HUES64 (cell line): ENCODE measurements around the gene SDHA.

Experiments used
- H3K27ac ChIP-seq: 2 replicates; pipeline ENCODE4 v1.7.0; 2013; ENCODE audit warnings: low read depth, low read length, inconsistent platforms
- H3K27me3 ChIP-seq: 2 replicates; pipeline ENCODE4 v1.6.1; 2013; ENCODE audit warnings: mild to moderate bottlenecking, low read length; ENCODE audit not compliant: insufficient read depth
- H3K36me3 ChIP-seq: 2 replicates; pipeline ENCODE4 v1.6.1; 2013; ENCODE audit warnings: mild to moderate bottlenecking, low read length; ENCODE audit not compliant: insufficient read depth
- H3K4me1 ChIP-seq: 2 replicates; pipeline ENCODE4 v1.6.1; 2013; ENCODE audit warnings: mild to moderate bottlenecking, low read length, moderate library complexity; ENCODE audit not compliant: insufficient read depth
- H3K4me3 ChIP-seq: 2 replicates; pipeline ENCODE4 v1.5.1; 2013; ENCODE audit warnings: mild to moderate bottlenecking, low read length, moderate library complexity
- H3K9ac ChIP-seq: 2 replicates; pipeline ENCODE4 v1.6.1; 2013; ENCODE audit warnings: mild to moderate bottlenecking, low read depth, low read length
- H3K9me3 ChIP-seq: 2 replicates; pipeline ENCODE4 v1.6.1; 2013; ENCODE audit warnings: low read depth, low read length; ENCODE audit not compliant: insufficient read depth
- WGBS: fragments of 150-250, 120-280 bp; methylation state at CpG from one replicate; pipeline ENCODE4 v1.1.7; 2013; ENCODE audit warnings: missing lambda C conversion rate; 5-methylcytosine and 5-hydroxymethylcytosine counted together

Gene SDHA

GRCh38 chr5:186091-187041 is 31.8 kb upstream of the SDHA start:
- H3K27ac ChIP-seq: no peak overlapping the region
- WGBS: 93% methylated on average over 27 of the region's 28 CpGs
- no peak overlapping the region for H3K9ac ChIP-seq
- no peak overlapping the region for H3K4me3 ChIP-seq
- H3K4me1 ChIP-seq: no peaks in the 10 kb centered on the region
- no peaks in the 10 kb centered on the region for H3K27me3 ChIP-seq
- H3K36me3 ChIP-seq: peaks cover 24% of the 10 kb centered on the region
- H3K9me3 ChIP-seq: no peaks in the 10 kb centered on the region

DNA sequence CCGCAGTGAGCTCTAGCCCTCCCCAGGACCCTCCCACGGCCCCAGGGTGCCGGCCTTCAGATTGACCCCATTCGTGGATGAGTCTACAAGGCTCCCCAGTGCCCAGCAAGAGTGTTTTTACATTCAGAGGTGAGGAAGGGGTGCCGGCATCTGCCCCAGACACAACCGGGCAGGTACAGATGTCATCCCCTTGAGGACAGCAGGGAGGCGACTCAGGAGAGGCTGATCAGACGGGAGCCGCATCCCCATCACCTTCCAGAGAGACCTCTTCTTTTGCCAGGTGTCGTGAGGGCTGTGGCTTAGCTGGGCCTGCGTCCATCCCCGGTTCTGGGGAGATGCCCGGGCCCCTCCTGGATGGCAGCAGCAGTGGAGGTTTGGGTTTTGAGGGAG is 31.1 kb upstream of the SDHA start:
- Histone ChIP-seq H3K9me3 (no peaks in the 10 kb centered on the region), H3K4me3 (no peak overlapping the region), H3K27ac (no peak overlapping the region), H3K4me1 (no peaks in the 10 kb centered on the region), H3K36me3 (peaks cover 18% of the 10 kb centered on the region), H3K27me3 (no peaks in the 10 kb centered on the region), H3K9ac (no peak overlapping the region)
- WGBS: 87% methylated on average over 13 of the region's 13 CpGs

DNA sequence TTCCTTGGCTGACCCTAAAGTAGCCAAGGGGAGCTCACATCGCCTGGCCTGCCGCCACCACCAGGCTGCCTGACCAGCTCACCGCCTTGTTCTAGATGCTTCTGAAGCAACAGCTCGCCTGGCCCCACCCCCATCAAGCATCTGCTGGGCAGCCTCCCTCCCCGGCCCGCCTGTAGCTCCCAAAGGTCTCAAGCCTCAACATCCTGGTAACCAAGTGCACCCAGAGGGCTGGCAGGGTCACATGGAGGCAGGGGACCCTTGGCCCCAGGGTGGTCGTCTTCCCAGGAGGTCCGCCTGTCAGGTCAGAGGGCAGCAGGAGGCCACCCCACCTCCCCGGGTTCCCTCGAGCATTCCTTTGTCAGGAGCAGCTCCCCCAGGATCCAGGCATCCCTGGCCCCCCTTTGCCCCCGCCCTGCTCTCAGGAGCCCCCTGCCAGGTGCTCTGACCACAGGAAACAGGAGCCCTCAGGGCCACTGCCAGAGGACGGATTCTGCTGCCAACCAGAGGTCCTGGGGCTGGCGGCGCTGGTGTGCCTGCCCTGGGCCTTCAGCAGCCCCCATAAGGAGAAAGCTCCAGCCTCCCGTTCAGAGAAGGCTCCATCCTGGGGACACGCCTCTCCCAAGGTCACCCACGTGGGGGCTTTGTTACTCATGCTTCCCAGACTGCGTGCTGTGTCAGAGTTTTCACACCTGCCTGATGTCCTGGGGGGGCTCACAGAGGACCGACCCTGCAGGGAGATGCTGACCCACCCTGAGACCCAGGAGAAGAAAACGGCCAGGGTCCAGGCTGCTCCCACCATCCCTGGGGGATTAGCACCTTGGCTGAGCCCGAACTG is 30.3 kb upstream of the SDHA start:
- no peaks in the 10 kb centered on the region for H3K27me3 ChIP-seq
- no peak overlapping the region for H3K27ac ChIP-seq
- WGBS: 74% methylated on average over 21 of the region's 21 CpGs
- no peak overlapping the region for H3K4me3 ChIP-seq
- no peaks in the 10 kb centered on the region for H3K4me1 ChIP-seq
- no peaks in the 10 kb centered on the region for H3K9me3 ChIP-seq
- H3K9ac ChIP-seq: no peak overlapping the region
- H3K36me3 ChIP-seq: peaks cover 10% of the 10 kb centered on the region

DNA sequence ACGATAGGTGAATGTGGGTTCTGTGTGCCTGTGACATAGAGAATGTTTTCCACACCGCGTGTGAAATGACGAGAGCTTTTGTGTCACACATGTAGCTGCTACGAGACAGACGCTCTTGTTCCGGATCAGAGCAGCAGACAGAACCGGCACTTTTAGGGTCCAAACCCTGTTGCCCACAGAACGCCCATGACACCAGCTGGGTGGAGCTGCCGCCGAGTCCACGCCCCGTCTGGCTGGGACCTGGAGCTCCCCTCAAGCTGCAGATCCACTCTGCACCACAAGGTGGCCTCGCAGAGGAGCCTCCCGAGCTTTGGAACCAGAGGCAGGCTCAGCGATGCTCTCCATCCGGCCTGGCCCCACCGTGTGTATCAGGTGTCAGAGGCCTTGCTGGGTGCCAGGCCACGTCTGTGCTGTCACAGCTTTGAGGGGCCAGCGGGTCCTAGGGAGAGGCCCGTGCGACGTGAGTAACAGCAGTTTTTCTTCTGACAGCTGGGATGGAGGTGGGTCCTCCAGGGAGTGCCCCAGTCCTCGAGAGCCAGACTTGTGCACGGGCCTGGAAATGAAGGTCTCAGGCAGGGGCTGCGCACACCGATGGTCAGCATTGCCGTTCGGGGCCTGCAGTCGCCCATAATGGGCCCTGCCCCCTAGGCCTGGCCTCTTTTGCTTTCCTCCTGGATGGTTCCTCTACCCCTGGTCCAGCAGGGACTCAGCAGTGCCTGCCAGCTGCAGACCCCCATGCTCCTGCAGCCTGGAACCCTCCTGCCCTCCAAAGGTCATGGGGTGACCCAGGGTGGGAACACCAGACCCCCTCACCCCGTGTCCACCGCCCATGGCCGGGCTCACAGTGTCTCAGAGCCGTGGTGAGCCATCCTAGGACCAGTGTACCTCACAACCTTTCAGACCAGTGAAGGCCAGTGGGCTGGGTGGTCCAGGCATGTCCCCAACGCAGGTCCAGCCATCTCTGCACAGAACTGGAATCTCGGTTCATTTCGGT is 29.3 kb upstream of the SDHA start:
- peaks cover 5% of the 10 kb centered on the region; the same call in 1 of the 2 replicates for H3K36me3 ChIP-seq
- H3K27ac ChIP-seq: no peak overlapping the region
- H3K27me3 ChIP-seq: no peaks in the 10 kb centered on the region
- WGBS: 47% methylated on average over 37 of the region's 37 CpGs
- H3K9ac ChIP-seq: no peak overlapping the region
- H3K9me3 ChIP-seq: no peaks in the 10 kb centered on the region
- H3K4me1 ChIP-seq: no peaks in the 10 kb centered on the region
- H3K4me3 ChIP-seq: no peak overlapping the region

- Histone ChIP-seq H3K4me3 (no peak overlapping the region), H3K27me3 (no peaks in the 10 kb centered on the region), H3K36me3 (no peaks in the 10 kb centered on the region), H3K9me3 (no peaks in the 10 kb centered on the region), H3K27ac (no peak overlapping the region), H3K9ac (no peak overlapping the region), H3K4me1 (no peaks in the 10 kb centered on the region)
- WGBS: 96% methylated on average over 9 of the region's 10 CpGs
Measured at GRCh38 chr5:189486-189885, 28.6 kb upstream of the SDHA start.

DNA sequence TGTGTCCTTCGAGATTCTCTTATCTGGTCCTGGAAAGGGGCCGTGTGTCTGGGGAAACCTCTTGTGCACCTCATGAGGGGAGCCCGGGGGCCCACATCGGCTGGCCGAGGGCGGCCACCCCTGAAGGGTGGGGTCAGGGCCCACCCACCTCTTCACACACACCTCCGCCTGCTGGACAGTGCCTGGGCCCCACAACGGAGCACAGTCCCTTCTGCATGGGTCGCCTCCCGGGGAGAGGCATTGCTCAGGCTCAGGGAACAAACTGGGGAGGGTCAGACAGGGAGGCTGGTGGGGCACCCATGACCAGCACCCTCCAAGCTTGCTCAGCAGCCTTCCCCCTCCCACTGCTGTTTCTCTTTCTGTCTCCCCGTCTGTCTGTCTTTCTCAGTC is 28.1 kb upstream of the SDHA start:
- Histone ChIP-seq H3K36me3 (no peaks in the 10 kb centered on the region), H3K4me3 (no peak overlapping the region), H3K9ac (no peak overlapping the region), H3K27me3 (no peaks in the 10 kb centered on the region), H3K4me1 (no peaks in the 10 kb centered on the region), H3K27ac (no peak overlapping the region), H3K9me3 (no peaks in the 10 kb centered on the region)
- WGBS: 91% methylated on average over 11 of the region's 11 CpGs

DNA sequence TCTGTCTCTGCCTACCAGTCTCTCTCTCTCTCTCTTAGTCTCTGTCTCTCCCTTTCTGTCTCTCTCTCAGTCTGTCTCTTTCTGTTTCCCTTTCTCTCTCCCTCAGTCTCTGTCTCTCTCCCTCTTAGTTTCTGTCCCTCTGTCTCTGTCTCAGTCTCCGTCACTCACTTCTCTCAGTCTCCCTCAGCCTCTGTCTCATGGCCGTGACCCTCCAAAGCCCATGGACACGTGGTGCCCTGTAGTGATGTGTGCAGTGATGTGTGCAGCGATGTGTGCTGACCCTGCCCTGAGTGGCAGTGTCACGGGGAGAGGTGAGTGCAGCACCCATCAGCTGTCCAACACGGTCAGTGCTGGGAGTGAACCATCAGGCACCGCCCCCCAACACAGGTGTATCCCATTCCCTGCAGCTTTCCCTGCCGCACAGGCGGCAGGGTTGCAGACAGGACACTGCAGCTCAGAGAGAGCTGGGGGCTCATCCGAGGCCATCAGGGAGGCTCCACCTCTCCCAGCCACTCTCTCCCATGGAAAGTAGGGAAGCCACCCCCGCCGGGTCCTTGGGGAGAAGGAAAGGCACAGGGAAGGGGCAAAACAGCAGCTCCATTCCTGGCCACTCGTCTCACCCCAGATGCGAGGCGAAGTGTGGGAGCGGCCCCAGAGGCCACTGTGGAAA is 27.6 kb upstream of the SDHA start:
- no peak overlapping the region for H3K4me3 ChIP-seq
- H3K27ac ChIP-seq: no peak overlapping the region
- no peaks in the 10 kb centered on the region for H3K9me3 ChIP-seq
- no peak overlapping the region for H3K9ac ChIP-seq
- H3K4me1 ChIP-seq: no peaks in the 10 kb centered on the region
- no peaks in the 10 kb centered on the region for H3K36me3 ChIP-seq
- no peaks in the 10 kb centered on the region for H3K27me3 ChIP-seq
- WGBS: 79% methylated on average over 16 of the region's 16 CpGs

- Histone ChIP-seq H3K9me3 (no peaks in the 10 kb centered on the region), H3K4me1 (no peaks in the 10 kb centered on the region), H3K27ac (no peak within 1 kb of the TSS), H3K9ac (no peak within 1 kb of the TSS), H3K36me3 (no peaks in the 10 kb centered on the region), H3K27me3 (no peaks in the 10 kb centered on the region), H3K4me3 (no peak within 1 kb of the TSS)
- 92% methylated on average over 56 of the region's 56 CpGs for WGBS
Measured at GRCh38 chr5:191036-191948, 26.8 kb upstream of the SDHA start, which contains the start of gene LRRC14B. TSS of gene LRRC14B (plus strand) at chr5:191495. CDS start at chr5:191539, 44 bp downstream.

DNA sequence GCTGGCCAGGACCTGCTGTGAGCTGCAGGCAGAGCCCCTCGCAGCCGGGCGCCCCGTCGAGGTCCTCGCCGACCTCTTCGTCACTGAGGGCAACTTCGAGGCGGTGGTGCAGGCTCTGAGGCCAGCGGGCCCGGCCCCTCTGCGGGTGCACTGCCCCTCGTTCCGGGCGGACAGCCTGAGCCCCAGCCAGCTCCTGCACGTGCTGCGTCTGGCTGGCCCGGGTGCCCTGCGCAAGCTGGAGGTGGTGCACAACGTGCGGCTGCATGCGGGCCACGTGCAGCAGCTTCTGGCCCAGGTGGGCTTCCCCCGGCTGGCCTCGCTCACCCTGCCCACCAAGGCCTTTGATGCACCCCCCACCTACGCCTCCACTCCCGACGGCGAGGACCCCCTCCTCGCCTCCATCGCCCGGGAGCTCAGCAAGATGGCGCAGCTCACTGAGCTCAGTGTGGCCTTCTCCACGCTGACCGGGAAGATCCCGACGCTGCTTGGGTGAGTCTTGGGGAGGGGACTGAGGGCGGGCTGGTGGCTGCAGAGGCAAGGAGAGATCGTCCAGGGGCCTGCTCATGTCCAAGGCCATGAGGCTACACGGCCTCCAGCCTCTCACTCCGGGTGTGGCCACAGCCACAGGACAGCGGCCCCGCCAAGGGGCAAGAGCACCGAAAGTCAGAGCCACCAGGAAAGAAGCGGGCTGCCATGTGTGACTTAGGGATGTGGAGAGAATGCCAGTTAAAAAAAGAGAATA is 26.0 kb upstream of the SDHA start:
- Histone ChIP-seq H3K9ac (no peak overlapping the region), H3K27me3 (no peaks in the 10 kb centered on the region), H3K9me3 (no peaks in the 10 kb centered on the region), H3K36me3 (no peaks in the 10 kb centered on the region), H3K4me1 (no peaks in the 10 kb centered on the region), H3K4me3 (no peak overlapping the region), H3K27ac (no peak overlapping the region)
- 94% methylated on average over 46 of the region's 46 CpGs for WGBS
